H1 (cell line): ENCODE measurements around the gene FOXP4. TPM values are rescaled to one million over a fixed set of nuclear protein-coding genes. Genes with fewer than 3 reads are reported as not detected.

Source experiments
- CHD7 ChIP-seq: fragments of 300-600 bp; sonication (generic); IDR thresholded peaks from 2 replicates; pipeline ENCODE4 v1.7.1; 2012; ENCODE audit warnings: low read length, moderate library complexity, mild to moderate bottlenecking, inconsistent platforms; ENCODE audit not compliant: insufficient replicate concordance
- SIX5 ChIP-seq: IDR thresholded peaks from 2 replicates; pipeline ENCODE4 v1.6.1; 2011; ENCODE audit warnings: mild to moderate bottlenecking, low read depth, low read length
- polyA plus RNA-seq, 7 experiments: library from polyadenylated mRNA; depleted of rRNA in 3 of 7; stranded (reverse) in 5 of 7; unstranded in 2 of 7; fragments of >200 nt in 5 of 7; fragments of 200-250 nt in 2 of 7; gene quantifications; 1 replicate in 5 of 7; 2 replicates in 1 of 7; 4 replicates in 1 of 7; pipeline versions ENCODE4 v1.2.1 to v1.2.3, GENCODE V29; 2011 to 2013; ENCODE audit warnings: missing spikeins in 2 of 7, mixed read lengths in 2 of 7
- total RNA-seq: library from RNA; stranded (reverse); fragmentation: NEBNext Ultra II Directional; extraction: Animal tissue kit (Norgen Biotek cat#: 25700); gene quantifications from 2 replicates; pipeline ENCODE4 v1.2.1, GENCODE V29; 2021

The FOXP4 gene
- total and polyA plus RNA-seq, 2 of the 8 experiments (the other 6 are each of a cell fraction or from before 2014, with no cell fraction given) = 4.8 to 13.3 TPM

GRCh38 chr6:41575598-41575997 lies 29.4 kb downstream of the FOXP4 start (continued):
- TF ChIP-seq SIX5 (no peak), CHD7 (no peak)
